Head of caudate nucleus (tissue), 42 donors: ENCODE measurements around the gene ASPHD1.
A peak's percentile ranks its signal among the peaks of the same experiment; 100 is the strongest.
"Not testable (repeated sequence)": the region's sequence is repeated elsewhere in the genome, so short reads cannot be mapped to it uniquely, and the experiment has no call there.

ENCODE experiments used
- DNase-seq, 42 donors: peaks; one replicate each; pipeline versions ENCODE4 v3.0.0 to v3.0.0-alpha.2; 2020 to 2021; ENCODE audit warnings: mixed read lengths in 7 of 42
- intact Hi-C: fragments of 100-400 bp; cut with DNase I; formaldehyde crosslinking; loops from one replicate; pipeline ENCODE4 v1.15.0; 2022

ASPHD1 gene

GRCh38 chr16:29901607-29901945, 1.3 kb downstream of the ASPHD1 start:
- intact Hi-C loops = no loop called here

DNA sequence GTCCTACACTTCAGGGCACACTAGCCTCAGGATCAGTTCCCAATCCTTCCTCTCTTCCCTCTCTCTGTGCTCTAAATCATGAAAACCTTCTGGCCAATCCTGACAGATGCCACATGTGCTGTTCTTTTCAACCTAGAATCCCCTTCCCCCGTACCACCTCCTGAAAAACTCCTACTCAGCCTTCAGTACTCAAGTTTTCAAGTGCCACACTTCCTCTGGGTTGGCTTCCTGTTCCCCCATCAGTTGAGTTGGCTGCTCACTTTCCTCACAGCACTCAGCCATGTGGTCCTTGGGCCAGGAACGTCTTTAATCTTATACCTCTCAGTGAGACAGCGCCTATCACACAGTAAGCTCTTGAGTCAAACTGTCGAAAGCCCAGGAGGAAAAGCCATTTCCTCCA, 3.3 kb downstream of the ASPHD1 start:
- intact Hi-C loops = no loop called here

More at GRCh38 chr16:29901607-29901945, 1.3 kb downstream of the ASPHD1 start:
- DNase-seq = no peak

DNA sequence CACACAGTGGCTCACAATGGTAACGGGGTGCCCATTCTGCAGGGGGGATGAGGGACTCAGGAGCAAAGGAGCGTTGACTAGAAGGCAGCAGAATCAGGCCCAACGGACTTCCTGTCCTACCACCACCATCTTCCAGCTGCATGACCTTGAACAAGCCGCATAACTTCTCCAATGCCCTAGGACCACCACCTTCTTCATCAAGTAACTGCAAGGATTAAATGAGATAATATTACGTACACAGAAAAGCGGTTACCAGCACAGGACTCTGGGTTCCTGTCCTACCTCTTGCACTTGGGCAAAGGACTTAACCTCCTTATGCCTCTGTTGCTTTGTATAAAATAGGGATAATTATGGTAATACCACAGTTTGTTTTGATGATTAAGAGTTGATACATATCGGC, 4.7 kb downstream of the ASPHD1 start:
- intact Hi-C loops = no loop called here

More for the DNA sequence above, 3.3 kb downstream of the ASPHD1 start:
- DNase-seq = no peak

DNA sequence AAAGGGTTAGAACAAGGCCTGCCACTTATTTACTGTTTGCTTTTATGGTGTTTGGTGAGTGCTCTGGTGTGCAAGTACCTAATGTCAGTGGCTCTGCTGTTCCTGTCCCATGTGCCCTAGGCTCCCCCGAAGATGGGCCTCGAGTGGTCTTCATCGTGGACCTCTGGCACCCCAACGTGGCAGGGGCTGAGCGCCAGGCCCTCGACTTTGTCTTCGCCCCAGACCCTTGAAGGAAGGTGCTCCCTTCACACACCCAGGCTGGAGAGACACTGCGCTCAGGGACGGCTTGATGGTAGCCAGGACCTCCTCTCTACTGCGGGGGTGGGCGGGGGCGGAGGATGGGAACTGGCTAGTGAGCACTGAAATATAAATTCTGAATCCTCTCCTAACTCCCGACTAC, 5.4 kb downstream of the ASPHD1 start:
- intact Hi-C loops = no loop called here
- no peak for DNase-seq

More for the DNA sequence above, 4.7 kb downstream of the ASPHD1 start:
- no peak for DNase-seq

- intact Hi-C loops = no loop called here
- peak in 1 of 42 donors; percentile 26 for DNase-seq
Observed at GRCh38 chr16:29906520-29907244, 6.4 kb downstream of the ASPHD1 start.

GRCh38 chr16:29907973-29908372, 7.7 kb downstream of the ASPHD1 start:
- intact Hi-C loops = no loop called here
- no peak for DNase-seq

DNA sequence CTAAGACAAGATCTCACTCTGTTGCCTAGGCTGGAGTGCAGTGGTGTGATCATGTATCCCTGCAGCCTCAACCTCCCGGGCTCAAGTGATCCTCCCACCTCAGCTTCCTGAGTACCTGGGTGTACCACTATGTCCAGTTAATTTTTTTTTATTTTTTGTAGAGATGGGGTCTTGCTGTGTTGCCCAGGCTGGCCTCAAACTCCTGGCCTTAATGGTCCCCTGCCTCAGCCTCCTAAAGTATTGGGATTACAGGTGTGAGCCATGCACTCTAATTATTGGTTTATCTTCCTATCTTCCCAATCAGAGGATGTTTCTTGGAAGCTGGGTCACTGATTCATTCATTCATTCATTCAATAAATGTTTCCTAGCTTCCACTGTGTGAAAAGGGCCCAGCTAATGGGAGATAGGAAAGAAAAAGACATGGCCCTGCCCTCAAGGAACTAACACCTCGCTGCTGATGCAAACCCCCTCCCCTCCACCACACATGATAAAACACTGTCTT, 8.5 kb downstream of the ASPHD1 start:
- no peak for DNase-seq
- intact Hi-C loops = no loop called here

DNA sequence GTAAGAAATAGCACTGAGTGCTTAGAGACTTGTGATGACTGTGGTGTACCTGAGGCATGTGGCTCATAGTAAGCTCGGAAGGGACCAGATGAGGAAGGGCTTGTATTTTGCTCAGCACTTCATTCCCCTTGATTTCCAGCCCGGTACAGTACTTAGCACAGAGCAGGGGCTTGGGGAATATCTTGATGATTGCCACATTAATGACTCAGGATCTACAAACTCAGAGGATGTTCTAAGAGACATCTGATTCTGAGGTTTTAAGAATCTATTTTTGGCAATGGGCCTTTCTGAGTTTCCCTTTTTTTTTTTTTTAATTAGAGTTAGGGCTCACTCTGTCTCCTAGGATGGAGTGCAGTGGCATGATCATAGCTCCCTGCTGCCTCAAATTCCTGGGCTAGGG, 9.1 kb downstream of the ASPHD1 start:
- no peak for DNase-seq

DNA sequence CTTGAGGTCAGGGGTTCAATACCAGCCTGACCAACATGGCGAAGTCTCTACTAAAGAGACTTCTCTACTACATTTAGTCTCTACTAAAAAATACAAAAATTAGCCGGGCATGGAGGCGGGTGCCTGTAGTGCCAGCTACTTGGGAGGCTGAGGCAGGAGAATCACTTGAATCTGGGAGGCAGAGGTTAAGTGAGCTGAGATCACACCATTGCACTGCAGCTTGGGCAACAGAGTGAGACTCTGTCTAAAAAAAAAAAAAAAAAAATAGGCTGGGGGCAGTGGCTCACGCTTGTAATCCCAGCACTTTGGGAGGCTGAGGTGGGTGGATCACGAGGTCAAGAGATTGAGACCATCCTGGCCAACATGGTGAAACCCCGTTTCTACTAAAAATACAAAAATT, 9.6 kb downstream of the ASPHD1 start:
- intact Hi-C loops, DNase-seq: not testable (repeated sequence)

More for the DNA sequence above, 9.1 kb downstream of the ASPHD1 start:
- intact Hi-C loops = no loop called here

DNA sequence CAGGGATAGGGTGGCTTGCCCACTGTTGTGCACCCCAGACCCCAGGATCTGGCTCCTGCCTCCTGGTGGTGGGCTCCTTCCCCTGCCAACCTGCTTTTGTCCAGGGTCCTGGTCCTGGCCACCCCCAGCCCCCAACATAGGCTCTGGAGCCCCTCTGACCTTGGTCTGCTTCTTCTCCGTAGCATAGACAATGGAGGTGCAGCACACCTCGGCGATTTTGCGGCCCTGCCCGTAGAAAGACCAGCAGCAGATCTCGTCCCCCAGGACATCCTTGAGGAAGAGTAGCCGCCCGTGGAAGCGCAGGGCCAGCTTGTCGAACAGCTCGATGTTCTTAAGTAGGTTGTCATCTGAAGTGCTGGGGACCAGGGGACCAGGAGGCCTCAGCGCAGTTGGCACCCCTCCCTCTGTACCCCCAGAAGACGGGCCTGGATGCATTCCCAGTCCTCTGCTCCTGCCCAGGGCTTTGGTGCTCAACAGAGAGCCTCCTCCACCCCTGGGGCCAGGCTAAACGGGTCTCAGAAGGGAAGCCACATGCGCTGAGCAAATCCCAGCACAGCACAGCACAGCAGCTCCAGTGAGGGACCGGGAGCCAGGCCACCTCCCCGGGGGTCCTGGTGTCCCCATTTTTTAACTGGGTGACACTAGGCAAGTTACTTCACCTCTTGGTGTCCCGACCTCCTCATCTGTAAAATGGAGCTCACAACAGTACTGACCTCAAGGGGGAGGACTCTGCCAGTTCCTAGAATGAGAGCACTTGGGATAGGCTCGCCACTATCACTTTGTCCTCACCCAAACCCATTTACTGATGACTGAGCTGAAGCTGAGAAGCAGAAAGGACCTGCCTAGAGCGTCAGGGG, 10.8 kb downstream of the ASPHD1 start:
- intact Hi-C loops = no loop called here
- DNase-seq = no peak

DNA sequence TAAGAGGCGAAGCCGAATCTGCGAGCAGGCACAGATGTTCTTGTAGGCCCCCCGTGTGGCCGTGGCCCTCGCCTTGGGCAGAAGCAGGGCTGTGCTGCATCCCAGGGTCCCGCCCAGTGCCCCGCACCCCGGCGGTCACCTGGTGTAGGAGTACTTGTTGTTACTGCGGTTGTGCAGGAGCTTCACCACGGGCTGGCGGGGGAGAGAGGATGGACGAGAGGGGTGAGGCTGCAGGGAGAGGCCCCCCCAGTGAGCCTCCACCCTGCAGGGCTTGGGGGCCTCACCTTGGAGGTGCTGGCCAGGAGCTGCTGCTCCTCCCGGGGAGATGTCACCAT, 11.4 kb downstream of the ASPHD1 start:
- intact Hi-C loops = no loop called here
- DNase-seq = no peak

DNA sequence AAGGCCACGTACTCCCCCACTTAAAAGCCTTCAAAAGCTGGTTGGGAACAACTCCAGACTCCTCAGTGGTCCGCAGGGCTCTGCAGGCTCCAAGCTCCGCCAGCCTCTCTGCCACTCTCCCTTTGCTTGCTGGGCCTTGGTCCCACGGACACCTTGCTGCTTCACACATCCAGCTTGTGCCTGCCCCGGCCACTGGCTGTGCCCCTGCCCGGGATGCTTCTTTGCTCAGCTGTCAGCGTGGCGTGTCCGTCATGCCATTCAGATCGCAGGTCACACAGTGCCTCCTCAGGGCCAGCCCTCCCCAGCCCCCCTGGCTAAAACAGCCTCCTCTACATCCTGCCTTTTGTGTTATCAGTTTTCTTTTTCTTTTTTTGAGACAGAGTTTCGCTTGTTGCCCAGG, 11.8 kb downstream of the ASPHD1 start:
- intact Hi-C loops = no loop called here
- no peak for DNase-seq

- intact Hi-C loops = no loop called here
- no peak for DNase-seq
Observed at GRCh38 chr16:29913514-29913913, 13.2 kb downstream of the ASPHD1 start.

- intact Hi-C loops = no loop called here
Observed at GRCh38 chr16:29915590-29916247, 15.4 kb downstream of the ASPHD1 start.

GRCh38 chr16:29916979-29917378, 16.7 kb downstream of the ASPHD1 start:
- intact Hi-C loops = no loop called here
- DNase-seq = no peak

More at GRCh38 chr16:29915590-29916247, 15.4 kb downstream of the ASPHD1 start:
- peak in 1 of 42 donors; percentile 3 for DNase-seq

- intact Hi-C loops = loop anchor here (10.0 kb wide), 1 partner anchor 106 kb away; the partner anchor contains the start of genes PAGR1 and PRRT2
- DNase-seq = peak in 7 of 42 donors; percentile 34 to 63 (median 55)
Observed at GRCh38 chr16:29920288-29921033, 20.2 kb downstream of the ASPHD1 start.

DNA sequence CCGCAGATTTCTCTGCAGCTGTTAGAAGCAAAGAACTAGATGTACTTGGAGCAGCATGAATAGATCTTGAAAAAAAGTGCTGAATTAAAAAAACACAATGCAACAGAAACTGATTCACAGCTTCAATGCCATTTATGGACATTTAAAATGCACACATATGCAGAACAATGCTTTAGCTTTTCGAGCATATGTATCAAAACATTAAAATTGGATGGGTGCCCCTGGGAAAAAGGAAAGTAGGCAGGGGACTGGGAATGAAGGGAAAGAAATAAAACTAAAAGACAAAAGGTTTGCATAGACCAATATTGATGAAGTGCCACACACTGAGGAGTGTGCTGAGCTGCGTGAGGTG, 20.7 kb downstream of the ASPHD1 start:
- intact Hi-C loops = loop anchor here (10.0 kb wide), 1 partner anchor 106 kb away; the partner anchor contains the start of genes PAGR1 and PRRT2
- DNase-seq = no peak

GRCh38 chr16:29922326-29922725, 22.0 kb downstream of the ASPHD1 start:
- no peak for DNase-seq
- intact Hi-C loops = loop anchor here (10.0 kb wide), 1 partner anchor 108 kb away; the partner anchor contains the start of genes PAGR1 and PRRT2

DNA sequence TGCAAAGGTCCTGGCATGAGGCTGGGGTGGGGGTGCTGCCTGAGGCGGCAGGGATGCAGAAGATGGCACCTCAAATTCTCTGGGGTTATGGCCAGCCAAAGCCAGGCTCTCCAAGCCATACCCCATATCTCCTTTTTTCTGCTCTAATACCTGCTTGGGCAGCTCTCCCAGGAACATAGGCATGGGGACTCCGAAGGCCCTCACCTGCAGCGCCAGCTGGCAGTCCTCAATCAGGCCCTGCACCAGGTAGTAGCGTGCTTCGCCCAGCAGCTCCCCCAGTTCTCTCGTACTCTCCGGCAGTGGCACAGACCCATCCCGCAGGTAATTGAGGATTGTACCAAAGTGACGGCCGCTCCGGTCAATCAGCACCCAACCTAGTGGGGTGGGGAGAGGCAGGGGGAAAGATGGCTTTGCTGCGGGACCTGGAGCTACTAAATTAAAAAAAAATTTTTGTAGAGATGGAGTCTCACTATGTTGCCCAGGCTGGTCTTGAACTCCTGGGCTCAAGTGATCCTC, 22.8 kb downstream of the ASPHD1 start:
- intact Hi-C loops = loop anchor here (10.0 kb wide), 1 partner anchor 108 kb away; the partner anchor contains the start of genes PAGR1 and PRRT2
- peak in 1 of 42 donors; percentile 13 for DNase-seq
